ENCODE measurements around the gene TSPAN1.
A peak's percentile ranks its signal among the peaks of the same experiment; 100 is the strongest.
"Not testable (repeated sequence)": the region's sequence is repeated elsewhere in the genome, so short reads cannot be mapped to it uniquely, and the experiment has no call there.

The TSPAN1 gene

GRCh38 chr1:46220808-46221207, 45.9 kb downstream of the TSPAN1 start:
- H3K27ac ChIP-seq (ENCODE audit: poor library complexity, severe bottlenecking) = no peak overlapping the region
- no peak for ATAC-seq (ENCODE audit: low read depth)
- H3K4me3 ChIP-seq (ENCODE audit: severe bottlenecking) = no peak overlapping the region

GRCh38 chr1:46221749-46222148, 46.9 kb downstream of the TSPAN1 start:
- Histone ChIP-seq H3K27ac (ENCODE audit: poor library complexity, severe bottlenecking) (no peak overlapping the region), H3K36me3 (ENCODE audit: low read depth) (peaks cover 9% of the 10 kb centered on the region; the same call in 1 of the 2 replicates), H3K4me3 (ENCODE audit: severe bottlenecking) (no peak overlapping the region), H3K27me3 (ENCODE audit: insufficient read depth, poor library complexity, severe bottlenecking) (no peaks in the 10 kb centered on the region), H3K9me3 (ENCODE audit: severe bottlenecking) (no peaks in the 10 kb centered on the region), H3K4me1 (ENCODE audit: insufficient read depth, poor library complexity, severe bottlenecking) (peaks cover 12% of the 10 kb centered on the region)
- ATAC-seq (ENCODE audit: low read depth) (no peak), DNase-seq (ENCODE audit: low spot score) (no peak)
- TF ChIP-seq CTCF (IDR thresholded peaks at IDR 0.05; ENCODE audit: poor library complexity, severe bottlenecking) = no peak

More at GRCh38 chr1:46220808-46221207, 45.9 kb downstream of the TSPAN1 start:
- Histone ChIP-seq H3K36me3 (ENCODE audit: low read depth) (peaks cover 9% of the 10 kb centered on the region; the same call in 1 of the 2 replicates), H3K4me1 (ENCODE audit: insufficient read depth, poor library complexity, severe bottlenecking) (peaks cover 12% of the 10 kb centered on the region), H3K9me3 (ENCODE audit: severe bottlenecking) (no peaks in the 10 kb centered on the region), H3K27me3 (ENCODE audit: insufficient read depth, poor library complexity, severe bottlenecking) (no peaks in the 10 kb centered on the region)
- no peak for DNase-seq (ENCODE audit: low spot score)
- TF ChIP-seq CTCF (IDR thresholded peaks at IDR 0.05; ENCODE audit: poor library complexity, severe bottlenecking) = no peak

GRCh38 chr1:46223055-46223454, 48.2 kb downstream of the TSPAN1 start:
- not testable (repeated sequence) for H3K27me3 ChIP-seq (ENCODE audit: insufficient read depth, poor library complexity, severe bottlenecking); H3K4me1 ChIP-seq (ENCODE audit: insufficient read depth, poor library complexity, severe bottlenecking); H3K4me3 ChIP-seq (ENCODE audit: severe bottlenecking); H3K36me3 ChIP-seq (ENCODE audit: low read depth); H3K27ac ChIP-seq (ENCODE audit: poor library complexity, severe bottlenecking); DNase-seq (ENCODE audit: low spot score); ATAC-seq (ENCODE audit: low read depth); H3K9me3 ChIP-seq (ENCODE audit: severe bottlenecking)

- Histone ChIP-seq H3K9me3 (ENCODE audit: severe bottlenecking) (no peaks in the 10 kb centered on the region), H3K4me1 (ENCODE audit: insufficient read depth, poor library complexity, severe bottlenecking) (peaks cover 6% of the 10 kb centered on the region), H3K27ac (ENCODE audit: poor library complexity, severe bottlenecking) (no peak overlapping the region), H3K36me3 (ENCODE audit: low read depth) (peaks cover 9% of the 10 kb centered on the region; the same call in 1 of the 2 replicates), H3K27me3 (ENCODE audit: insufficient read depth, poor library complexity, severe bottlenecking) (no peaks in the 10 kb centered on the region), H3K4me3 (ENCODE audit: severe bottlenecking) (no peak overlapping the region)
- ATAC-seq (ENCODE audit: low read depth) (peak; percentile 92), DNase-seq (ENCODE audit: low spot score) (peak; percentile 69)
- peak; percentile 97 for TF ChIP-seq CTCF (IDR thresholded peaks at IDR 0.05; ENCODE audit: poor library complexity, severe bottlenecking)
Measured at GRCh38 chr1:46223472-46223943, 48.6 kb downstream of the TSPAN1 start.

- Histone ChIP-seq H3K36me3 (ENCODE audit: low read depth) (peaks cover 3% of the 10 kb centered on the region; the same call in 1 of the 2 replicates), H3K4me3 (ENCODE audit: severe bottlenecking) (no peak overlapping the region), H3K9me3 (ENCODE audit: severe bottlenecking) (no peaks in the 10 kb centered on the region), H3K4me1 (ENCODE audit: insufficient read depth, poor library complexity, severe bottlenecking) (no peaks in the 10 kb centered on the region), H3K27ac (ENCODE audit: poor library complexity, severe bottlenecking) (no peak overlapping the region), H3K27me3 (ENCODE audit: insufficient read depth, poor library complexity, severe bottlenecking) (no peaks in the 10 kb centered on the region)
- no peak for DNase-seq (ENCODE audit: low spot score)
- no peak for ATAC-seq (ENCODE audit: low read depth)
- no peak for TF ChIP-seq CTCF (IDR thresholded peaks at IDR 0.05; ENCODE audit: poor library complexity, severe bottlenecking)
Measured at GRCh38 chr1:46224966-46225365, 50.1 kb downstream of the TSPAN1 start.

GRCh38 chr1:46231231-46231630, 56.3 kb downstream of the TSPAN1 start:
- not testable (repeated sequence) for DNase-seq (ENCODE audit: low spot score); H3K27ac ChIP-seq (ENCODE audit: poor library complexity, severe bottlenecking); H3K36me3 ChIP-seq (ENCODE audit: low read depth); H3K4me3 ChIP-seq (ENCODE audit: severe bottlenecking); ATAC-seq (ENCODE audit: low read depth); H3K27me3 ChIP-seq (ENCODE audit: insufficient read depth, poor library complexity, severe bottlenecking); H3K4me1 ChIP-seq (ENCODE audit: insufficient read depth, poor library complexity, severe bottlenecking); H3K9me3 ChIP-seq (ENCODE audit: severe bottlenecking)

Measured in RWPE2 (cell line).